Adipocyte (in vitro differentiated cells): Measurements from ENCODE around the gene RERE.
A peak's percentile ranks its signal among the peaks of the same experiment; 100 is the strongest.
"Not testable (repeated sequence)": the region's sequence is repeated elsewhere in the genome, so short reads cannot be mapped to it uniquely, and the experiment has no call there.

Experiments
- DNase-seq: peaks from one replicate; pipeline ENCODE4 v3.0.0-alpha.2; 2015; ENCODE audit warnings: low read depth
- H3K27me3 ChIP-seq: replicated peaks from 2 replicates; pipeline ENCODE4 v1.7.0; 2013; ENCODE audit warnings: mild to moderate bottlenecking, low read length, moderate library complexity; ENCODE audit not compliant: control insufficient read depth, insufficient read depth
- H3K36me3 ChIP-seq: 2 replicates; pipeline ENCODE4 v1.7.0; 2013; ENCODE audit warnings: low read length, mild to moderate bottlenecking, moderate library complexity; ENCODE audit not compliant: control insufficient read depth, insufficient read depth, severe bottlenecking
- H3K4me1 ChIP-seq: 2 replicates; pipeline ENCODE4 v1.7.0; 2013; ENCODE audit warnings: mild to moderate bottlenecking, low read length, moderate library complexity; ENCODE audit not compliant: control insufficient read depth, insufficient read depth
- H3K4me3 ChIP-seq: 2 replicates; pipeline ENCODE4 v1.7.0; 2013; ENCODE audit warnings: mild to moderate bottlenecking, low read length, moderate library complexity
- H3K9ac ChIP-seq: 2 replicates; pipeline ENCODE4 v1.7.0; 2013; ENCODE audit warnings: mild to moderate bottlenecking, low read length, moderate library complexity
- H3K9me3 ChIP-seq: 2 replicates; pipeline ENCODE4 v1.7.0; 2013; ENCODE audit warnings: mild to moderate bottlenecking, low read length, moderate library complexity; ENCODE audit not compliant: control insufficient read depth

Gene RERE

GRCh38 chr1:8512504-8512903 lies 304.9 kb downstream of the RERE start:
- Histone ChIP-seq H3K36me3 (no peaks in the 10 kb centered on the region), H3K9ac (no peak overlapping the region), H3K27me3 (no peaks in the 10 kb centered on the region), H3K9me3 (no peaks in the 10 kb centered on the region), H3K4me3 (no peak overlapping the region), H3K4me1 (peaks cover 30% of the 10 kb centered on the region)
- DNase-seq, result no peak

- Histone ChIP-seq H3K27me3 (no peaks in the 10 kb centered on the region), H3K9me3 (no peaks in the 10 kb centered on the region), H3K4me1 (peaks cover 25% of the 10 kb centered on the region), H3K36me3 (no peaks in the 10 kb centered on the region), H3K4me3 (peak overlapping the region; percentile 73), H3K9ac (peak overlapping the region; percentile 77)
- DNase-seq, result peak; percentile 93
Observed at GRCh38 chr1:8510041-8510823, 307.2 kb downstream of the RERE start.

- Histone ChIP-seq H3K4me1 (peaks cover 25% of the 10 kb centered on the region), H3K36me3 (no peaks in the 10 kb centered on the region), H3K9me3 (no peaks in the 10 kb centered on the region), H3K27me3 (no peaks in the 10 kb centered on the region), H3K9ac (peak overlapping the region; percentile 77), H3K4me3 (peak overlapping the region; percentile 73)
- no peak for DNase-seq
Observed at GRCh38 chr1:8509579-8509978, 307.9 kb downstream of the RERE start.

- Histone ChIP-seq H3K4me3 (no peak overlapping the region), H3K27me3 (no peaks in the 10 kb centered on the region), H3K9me3 (no peaks in the 10 kb centered on the region), H3K36me3 (no peaks in the 10 kb centered on the region), H3K9ac (no peak overlapping the region), H3K4me1 (peaks cover 25% of the 10 kb centered on the region)
- DNase-seq, result no peak
Observed at GRCh38 chr1:8506995-8507615, 310.3 kb downstream of the RERE start.

DNA sequence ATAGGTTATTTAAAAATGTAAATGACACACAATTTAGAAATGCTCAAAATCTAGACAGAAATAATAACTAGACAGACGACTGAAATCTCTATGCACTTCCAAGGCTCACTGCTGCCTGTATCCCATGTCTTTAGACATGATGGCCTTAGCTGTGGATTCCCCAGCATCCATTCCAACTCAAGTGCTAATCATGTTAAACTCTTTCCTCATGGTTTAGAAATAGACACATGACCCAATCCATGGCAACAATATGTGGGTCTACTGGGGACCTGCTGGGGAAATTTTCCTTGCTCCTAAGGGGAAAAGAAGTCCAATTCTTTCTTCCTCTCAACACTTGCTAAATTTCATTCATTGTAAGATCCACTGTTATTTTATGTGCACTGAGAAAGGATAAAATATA lies 311.0 kb downstream of the RERE start:
- H3K4me3 ChIP-seq, result no peak overlapping the region
- peaks cover 25% of the 10 kb centered on the region for H3K4me1 ChIP-seq
- no peaks in the 10 kb centered on the region for H3K9me3 ChIP-seq
- no peak for DNase-seq
- no peaks in the 10 kb centered on the region for H3K36me3 ChIP-seq
- no peak overlapping the region for H3K9ac ChIP-seq
- H3K27me3 ChIP-seq, result no peaks in the 10 kb centered on the region

- Histone ChIP-seq H3K9ac (no peak overlapping the region), H3K9me3 (no peaks in the 10 kb centered on the region), H3K4me3 (no peak overlapping the region), H3K27me3 (no peaks in the 10 kb centered on the region), H3K36me3 (peaks cover 3% of the 10 kb centered on the region), H3K4me1 (peaks cover 6% of the 10 kb centered on the region)
- no peak for DNase-seq
Observed at GRCh38 chr1:8503842-8504241, 313.6 kb downstream of the RERE start.

- not testable (repeated sequence) for H3K9ac ChIP-seq, H3K4me3 ChIP-seq, H3K9me3 ChIP-seq, H3K36me3 ChIP-seq, H3K4me1 ChIP-seq, DNase-seq, H3K27me3 ChIP-seq
Observed at GRCh38 chr1:8502949-8503348, 314.5 kb downstream of the RERE start.

- peaks cover 27% of the 10 kb centered on the region for H3K36me3 ChIP-seq
- no peaks in the 10 kb centered on the region for H3K27me3 ChIP-seq
- DNase-seq, result peak; percentile 89
- H3K4me3 ChIP-seq, result peak overlapping the region; percentile 40
- no peak overlapping the region for H3K9ac ChIP-seq
- no peaks in the 10 kb centered on the region for H3K9me3 ChIP-seq
- peaks cover 27% of the 10 kb centered on the region for H3K4me1 ChIP-seq
Observed at GRCh38 chr1:8497210-8497819, 320.1 kb downstream of the RERE start.

DNA sequence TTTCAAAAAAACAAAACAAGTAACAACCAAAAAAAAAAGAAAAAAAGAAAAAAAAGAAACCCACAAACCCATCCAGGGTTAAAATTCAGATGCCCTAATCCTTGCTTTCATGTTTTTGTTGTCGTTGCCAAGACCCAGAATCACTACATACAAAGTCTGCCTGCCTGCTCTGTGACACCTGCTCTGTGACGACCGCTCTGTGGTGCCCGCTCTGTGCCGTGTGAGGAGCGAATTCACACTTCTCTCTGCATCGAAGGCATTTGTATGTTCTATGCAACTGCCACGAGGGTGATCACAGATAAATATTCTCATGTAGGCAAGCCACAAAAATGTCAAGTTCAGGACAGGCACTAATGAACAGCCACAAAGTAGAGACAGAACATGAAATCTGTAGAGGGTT lies 321.0 kb downstream of the RERE start:
- H3K9ac ChIP-seq, result no peak overlapping the region
- no peak for DNase-seq
- peaks cover 27% of the 10 kb centered on the region for H3K4me1 ChIP-seq
- peaks cover 29% of the 10 kb centered on the region for H3K36me3 ChIP-seq
- no peaks in the 10 kb centered on the region for H3K9me3 ChIP-seq
- H3K27me3 ChIP-seq, result no peaks in the 10 kb centered on the region
- H3K4me3 ChIP-seq, result peak overlapping the region; percentile 40

DNA sequence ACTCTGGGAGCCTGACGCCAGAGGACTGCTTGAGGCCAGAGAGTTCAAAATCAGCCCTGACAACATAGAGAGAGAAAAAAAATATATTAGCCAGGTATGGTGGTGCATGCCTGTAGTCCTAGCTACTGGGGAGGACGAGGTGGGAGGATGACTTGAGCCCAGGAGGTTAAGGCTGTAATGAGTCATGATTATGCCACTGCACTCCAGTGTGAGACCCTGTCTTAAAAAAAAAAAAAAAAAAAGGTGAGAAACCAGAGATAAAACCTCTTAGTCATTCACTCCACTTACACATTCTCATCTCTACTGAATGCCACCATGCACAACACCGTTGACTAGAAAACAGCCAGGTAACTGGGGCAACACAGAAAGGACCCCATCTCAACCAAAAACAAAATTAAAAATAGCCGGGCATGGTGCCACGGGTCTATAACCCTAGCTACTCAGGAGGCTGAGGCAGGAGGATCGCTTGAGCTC lies 321.5 kb downstream of the RERE start:
- Histone ChIP-seq H3K27me3 (no peaks in the 10 kb centered on the region), H3K4me1 (peaks cover 27% of the 10 kb centered on the region), H3K4me3 (no peak overlapping the region), H3K9me3 (no peaks in the 10 kb centered on the region), H3K36me3 (peaks cover 29% of the 10 kb centered on the region), H3K9ac (no peak overlapping the region)
- DNase-seq, result no peak

DNA sequence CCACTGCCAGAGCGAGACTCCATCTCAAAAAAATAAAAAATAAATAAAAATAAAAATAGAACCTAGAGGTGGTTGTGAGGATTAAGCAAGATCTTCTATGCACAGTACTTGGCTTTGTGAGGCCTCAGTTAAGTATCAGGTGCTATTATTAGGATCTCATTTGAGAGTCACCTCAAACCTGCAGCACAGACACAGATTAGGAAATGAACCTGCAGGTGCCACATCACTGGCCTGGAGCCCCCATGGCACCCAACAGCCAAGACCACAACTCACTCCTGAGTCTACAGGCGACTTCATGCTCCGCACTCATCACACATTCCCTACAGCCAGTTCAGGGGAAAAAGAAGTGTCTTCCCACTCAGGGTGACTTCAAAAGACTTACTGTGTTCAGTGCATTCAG lies 322.8 kb downstream of the RERE start:
- Histone ChIP-seq H3K27me3 (no peaks in the 10 kb centered on the region), H3K4me1 (peaks cover 27% of the 10 kb centered on the region), H3K9me3 (no peaks in the 10 kb centered on the region), H3K36me3 (peaks cover 29% of the 10 kb centered on the region), H3K9ac (no peak overlapping the region), H3K4me3 (no peak overlapping the region)
- DNase-seq, result no peak
